Stimulated activated naive B cell treated with anti-CD40 and anti-IgM and Interleukin-4, amounts not matched to agents 10 μg/mL and 1 μg/mL and 100 μg/mL, for 72 hours (primary cell): ENCODE data around the gene OCIAD2.
"Not testable (repeated sequence)": the region's sequence is repeated elsewhere in the genome, so short reads cannot be mapped to it uniquely, and the experiment has no call there.

Source experiments
- ATAC-seq, 2 donors: fragments of 150-1000 bp; cut with Tn5 transposase; replicated peaks; 2 replicates each; pipeline ENCODE4 v1.10.0; 2021; ENCODE audit warnings: moderate library complexity in 1 of 2
- DNase-seq: peaks from one replicate; pipeline ENCODE4 v3.0.0; 2021
- H3K27ac Mint-ChIP-seq: one replicate; pipeline ENCODE4 v1.8.0; 2022; ENCODE audit warnings: mild to moderate bottlenecking, mixed read lengths
- H3K27me3 Mint-ChIP-seq, 2 donors: one replicate each; pipeline ENCODE4 v1.8.0; 2022; ENCODE audit warnings: mixed read lengths in 2 of 2
- H3K36me3 Mint-ChIP-seq, 2 donors: one replicate each; pipeline ENCODE4 v1.8.0; 2022; ENCODE audit warnings: mixed read lengths in 2 of 2, mild to moderate bottlenecking in 1 of 2
- H3K4me1 Mint-ChIP-seq, 2 donors: one replicate each; pipeline ENCODE4 v1.8.0; 2022; ENCODE audit warnings: mixed read lengths in 2 of 2, mild to moderate bottlenecking in 1 of 2
- H3K4me3 Mint-ChIP-seq, 2 donors: one replicate each; pipeline ENCODE4 v1.8.0; 2022; ENCODE audit warnings: mild to moderate bottlenecking in 2 of 2, mixed read lengths in 2 of 2, moderate library complexity in 1 of 2
- H3K9me3 Mint-ChIP-seq, 2 donors: one replicate each; pipeline ENCODE4 v1.8.0; 2022; ENCODE audit warnings: mixed read lengths in 2 of 2, mild to moderate bottlenecking in 1 of 2

Gene OCIAD2

DNA sequence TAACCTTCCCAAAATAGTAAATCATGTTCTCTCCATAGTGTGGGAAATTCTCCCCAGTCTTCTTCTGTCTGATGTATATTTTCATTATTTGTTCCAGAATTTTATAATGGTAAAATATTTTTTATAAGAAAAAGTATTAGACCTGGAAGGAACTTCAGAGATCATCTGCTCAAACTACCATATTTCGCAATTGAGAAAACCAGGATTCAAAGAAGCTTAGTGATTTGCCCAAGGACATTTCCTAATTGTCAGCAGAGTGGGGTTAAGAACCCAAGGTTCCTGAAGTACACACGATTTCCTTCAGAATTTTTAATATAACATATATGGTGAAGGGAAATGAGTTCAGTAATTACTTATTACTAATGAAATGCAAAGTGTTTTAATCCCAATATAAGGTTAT lies 51.6 kb downstream of the OCIAD2 start:
- Mint-ChIP-seq H3K4me3 (no peak overlapping the region), H3K36me3 (peaks cover 27 to 41% of the 10 kb centered on the region in 2 donors), H3K9me3 (no peaks in the 10 kb centered on the region), H3K27me3 (no peaks in the 10 kb centered on the region), H3K4me1 (no peaks in the 10 kb centered on the region), H3K27ac (peak overlapping the region; percentile 73)
- no peak for ATAC-seq
- DNase-seq, result no peak

DNA sequence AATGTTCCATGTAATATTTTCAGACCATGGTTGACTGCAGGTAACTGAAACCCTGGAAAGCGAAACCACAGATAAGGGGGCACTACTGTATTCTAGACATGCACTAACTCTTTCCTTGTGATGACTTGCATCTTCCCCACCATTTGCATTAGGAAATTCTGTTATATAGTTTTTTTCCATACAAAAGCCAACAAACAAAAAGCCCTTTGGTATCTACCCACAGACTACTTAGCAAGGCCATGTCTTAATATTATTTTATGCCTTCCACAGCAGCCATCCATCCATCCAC lies 52.2 kb downstream of the OCIAD2 start:
- H3K27ac Mint-ChIP-seq, result peak overlapping the region; percentile 73
- H3K27me3 Mint-ChIP-seq, result no peaks in the 10 kb centered on the region
- H3K4me3 Mint-ChIP-seq, result no peak overlapping the region

DNA sequence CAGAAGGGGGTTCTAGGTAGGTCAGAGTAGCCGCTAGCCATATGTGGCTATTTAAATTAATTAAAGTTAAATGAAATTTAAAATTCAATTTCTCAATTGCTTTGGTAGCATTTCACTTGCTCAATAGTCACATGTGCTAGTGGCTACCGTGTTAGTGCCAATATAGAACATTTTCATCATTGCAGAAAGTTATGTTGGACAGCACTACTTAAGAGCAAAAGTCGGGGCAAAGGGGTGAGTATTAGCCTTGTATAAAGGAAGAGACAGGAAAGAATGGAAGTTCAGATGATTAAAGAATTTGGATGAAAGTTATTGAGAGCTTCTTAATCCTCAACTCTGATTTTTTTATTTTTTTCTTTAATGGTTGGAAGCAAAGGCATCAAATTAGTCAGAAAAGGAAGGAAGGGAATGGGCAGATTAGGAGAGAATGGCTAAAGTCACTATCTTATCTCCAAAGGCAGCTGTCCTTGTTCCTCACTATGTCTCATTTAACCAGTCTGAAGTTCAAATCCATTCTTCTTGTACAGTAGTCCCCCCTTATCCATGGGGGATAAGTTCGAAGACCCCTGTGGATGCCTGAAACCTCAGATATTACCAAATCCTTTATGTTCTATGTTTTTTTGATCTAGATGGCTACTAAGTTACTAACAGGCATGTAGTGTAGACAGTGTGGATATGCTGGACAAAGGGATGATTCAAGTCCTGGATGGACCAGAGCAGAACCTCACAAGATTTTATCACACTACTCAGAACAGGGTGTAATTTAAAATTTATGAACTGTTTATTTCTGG lies 52.8 kb downstream of the OCIAD2 start:
- DNase-seq (no peak), ATAC-seq (no peak)
- no peaks in the 10 kb centered on the region for H3K27me3 Mint-ChIP-seq
- no peaks in the 10 kb centered on the region for H3K9me3 Mint-ChIP-seq
- H3K27ac Mint-ChIP-seq, result no peak overlapping the region
- peaks cover 28 to 42% of the 10 kb centered on the region in 2 donors for H3K36me3 Mint-ChIP-seq
- H3K4me3 Mint-ChIP-seq, result no peak overlapping the region
- no peaks in the 10 kb centered on the region for H3K4me1 Mint-ChIP-seq

More for the DNA sequence above, 52.2 kb downstream of the OCIAD2 start:
- DNase-seq, result no peak
- no peak for ATAC-seq
- Mint-ChIP-seq H3K36me3 (peaks cover 27 to 39% of the 10 kb centered on the region in 2 donors), H3K9me3 (no peaks in the 10 kb centered on the region), H3K4me1 (no peaks in the 10 kb centered on the region)

DNA sequence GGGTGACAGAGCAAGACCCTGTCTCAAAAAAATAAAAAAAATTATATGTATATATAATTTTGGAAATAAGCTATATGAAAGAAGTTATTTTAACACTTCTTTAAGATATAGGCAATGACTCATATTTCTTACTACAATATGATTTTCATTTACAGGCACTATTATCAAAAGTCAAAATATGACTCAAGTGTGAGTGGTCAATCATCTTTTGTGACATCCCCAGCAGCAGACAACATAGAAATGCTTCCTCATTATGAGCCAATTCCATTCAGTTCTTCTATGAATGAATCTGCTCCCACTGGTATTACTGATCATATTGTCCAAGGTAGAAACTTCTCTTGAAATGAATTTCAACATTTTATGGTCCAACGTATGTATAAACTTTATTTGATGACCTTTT lies 54.9 kb downstream of the OCIAD2 start:
- ATAC-seq (no peak), DNase-seq (no peak)
- Mint-ChIP-seq H3K9me3 (no peaks in the 10 kb centered on the region), H3K4me3 (no peak overlapping the region), H3K27ac (no peak overlapping the region), H3K36me3 (peaks cover 28 to 46% of the 10 kb centered on the region in 2 donors), H3K4me1 (no peaks in the 10 kb centered on the region), H3K27me3 (no peaks in the 10 kb centered on the region)

DNA sequence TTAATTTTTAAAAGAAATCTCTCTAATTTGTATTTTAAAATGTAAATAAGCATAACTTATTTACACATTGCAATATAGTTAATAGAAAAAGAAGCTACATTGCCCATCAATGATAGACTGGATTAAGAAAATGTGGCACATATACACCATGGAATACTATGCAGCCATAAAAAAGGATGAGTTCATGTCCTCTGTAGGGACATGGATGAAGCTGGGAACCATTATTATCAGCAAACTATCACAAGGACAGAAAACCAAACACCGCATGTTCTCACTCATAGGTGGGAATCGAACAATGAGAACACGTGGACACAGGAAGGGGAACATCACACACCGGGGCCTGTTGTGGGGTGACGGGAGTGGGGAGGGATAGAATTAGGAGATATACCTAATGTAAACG lies 57.8 kb downstream of the OCIAD2 start:
- not testable (repeated sequence) for H3K27ac Mint-ChIP-seq, DNase-seq, H3K4me3 Mint-ChIP-seq, H3K4me1 Mint-ChIP-seq, H3K9me3 Mint-ChIP-seq, H3K27me3 Mint-ChIP-seq, ATAC-seq
- peaks cover 39 to 60% of the 10 kb centered on the region in 2 donors for H3K36me3 Mint-ChIP-seq

DNA sequence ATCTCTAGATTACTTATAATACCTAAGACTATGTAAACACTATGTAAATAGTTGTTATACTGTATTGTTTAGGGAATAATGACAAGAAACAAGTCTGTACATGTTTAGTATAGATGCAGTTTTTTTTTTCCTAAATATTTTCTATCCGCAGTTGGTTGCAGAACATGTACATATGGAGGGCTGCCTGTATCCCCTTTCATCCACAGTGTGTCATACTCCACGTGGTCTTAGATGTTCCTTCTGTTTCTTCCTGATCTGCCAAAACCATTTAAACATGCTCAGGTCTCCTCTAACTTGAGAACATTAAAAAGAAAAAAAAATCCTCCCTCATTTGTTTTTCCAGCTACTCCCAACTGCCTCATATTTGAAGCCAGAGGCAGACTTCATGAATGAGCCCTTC lies 61.7 kb downstream of the OCIAD2 start:
- no peak overlapping the region for H3K4me3 Mint-ChIP-seq
- H3K27me3 Mint-ChIP-seq, result no peaks in the 10 kb centered on the region
- H3K9me3 Mint-ChIP-seq, result peaks cover 0 to 2% of the 10 kb centered on the region in 2 donors
- H3K4me1 Mint-ChIP-seq, result peaks cover 0 to 5% of the 10 kb centered on the region in 2 donors
- ATAC-seq (no peak), DNase-seq (no peak)
- peaks cover 33 to 49% of the 10 kb centered on the region in 2 donors for H3K36me3 Mint-ChIP-seq
- no peak overlapping the region for H3K27ac Mint-ChIP-seq

DNA sequence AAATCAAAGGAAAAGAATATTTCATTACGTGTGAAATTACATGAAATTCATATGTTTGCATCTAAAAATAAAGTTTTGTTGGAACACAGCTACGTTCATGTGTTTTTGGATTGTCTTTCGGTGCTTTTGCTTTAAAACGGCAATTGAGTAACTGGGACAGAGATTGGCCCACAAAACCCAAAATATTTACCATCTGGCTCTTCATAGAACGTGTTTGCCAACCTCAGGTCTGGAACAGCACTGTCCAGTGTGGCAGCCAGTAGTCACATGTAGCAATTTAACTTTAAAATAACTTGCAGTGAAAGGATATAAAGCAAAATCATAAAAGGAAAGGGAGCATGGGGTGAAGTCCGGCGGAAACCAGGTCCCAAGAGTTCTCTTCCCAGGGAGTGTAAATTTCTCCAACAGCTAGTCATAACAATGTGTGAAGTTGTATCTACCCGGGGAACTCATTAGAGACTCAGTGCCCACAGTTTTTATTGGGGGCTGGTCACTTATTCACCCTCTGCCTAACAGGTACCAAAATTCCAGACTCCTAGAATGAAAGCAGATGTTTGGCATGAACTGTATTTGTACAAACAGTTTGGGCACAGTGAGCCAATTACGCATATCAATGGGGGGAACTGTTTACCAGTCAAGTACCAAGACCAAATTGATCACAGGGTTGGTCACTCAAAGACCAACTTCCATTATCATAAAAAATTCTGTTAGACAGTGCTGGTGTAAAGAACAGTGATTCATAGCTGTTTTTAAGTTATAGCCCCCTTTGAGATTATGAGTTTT lies 65.3 kb downstream of the OCIAD2 start:
- peaks cover 0 to 2% of the 10 kb centered on the region in 2 donors for H3K9me3 Mint-ChIP-seq
- DNase-seq, result no peak
- no peak overlapping the region for H3K4me3 Mint-ChIP-seq
- no peak for ATAC-seq
- no peak overlapping the region for H3K27ac Mint-ChIP-seq
- H3K27me3 Mint-ChIP-seq, result no peaks in the 10 kb centered on the region
- H3K36me3 Mint-ChIP-seq, result peaks cover 29 to 40% of the 10 kb centered on the region in 2 donors
- H3K4me1 Mint-ChIP-seq, result peaks cover 2 to 8% of the 10 kb centered on the region in 2 donors

DNA sequence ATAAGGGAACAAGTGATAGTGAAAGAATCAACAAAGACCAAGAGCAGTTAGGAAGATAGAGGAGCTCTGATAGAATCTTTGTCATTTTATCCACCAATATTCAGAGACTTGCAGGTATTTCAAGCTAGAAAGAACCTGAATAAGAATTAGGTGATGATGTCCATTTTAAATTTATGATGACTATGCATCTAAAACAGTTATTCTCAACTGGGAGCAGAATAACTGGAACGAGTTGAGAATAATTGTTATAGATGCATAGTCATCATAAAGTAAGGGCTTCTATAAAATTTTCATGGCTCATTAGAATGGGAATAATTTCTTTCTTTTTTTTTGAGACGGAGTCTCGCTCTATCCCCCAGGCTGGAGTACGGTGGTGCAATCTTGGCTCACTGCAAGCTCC lies 69.9 kb downstream of the OCIAD2 start:
- ATAC-seq, result no peak
- Mint-ChIP-seq H3K4me1 (peaks cover 6 to 11% of the 10 kb centered on the region in 2 donors), H3K36me3 (peaks cover 24 to 26% of the 10 kb centered on the region in 2 donors), H3K27me3 (no peaks in the 10 kb centered on the region), H3K9me3 (no peaks in the 10 kb centered on the region), H3K4me3 (no peak overlapping the region), H3K27ac (no peak overlapping the region)
- no peak for DNase-seq
